AG09319 (cell line): ENCODE measurements around the gene UMAD1.

Experiments used
- DNase-seq: peaks from one replicate; pipeline ENCODE4 v3.0.0-alpha.2; 2010; ENCODE audit warnings: low read depth; ENCODE audit errors: extremely low read depth
- CTCF ChIP-seq: IDR thresholded peaks from 2 replicates; pipeline ENCODE4 v1.5.1; 2011; ENCODE audit warnings: low read depth, mild to moderate bottlenecking, inconsistent platforms, low read length, moderate library complexity

The UMAD1 gene

GRCh38 chr7:7895754-7896153 lies 255.2 kb downstream of the UMAD1 start:
- no peak for DNase-seq
- no peak for TF ChIP-seq CTCF

GRCh38 chr7:7897509-7897908 lies 257.0 kb downstream of the UMAD1 start:
- no peak for DNase-seq

GRCh38 chr7:7897949-7898515 lies 257.5 kb downstream of the UMAD1 start:
- TF ChIP-seq CTCF: no peak
- no peak for DNase-seq

More at GRCh38 chr7:7897509-7897908, 257.0 kb downstream of the UMAD1 start:
- TF ChIP-seq CTCF: no peak

DNA sequence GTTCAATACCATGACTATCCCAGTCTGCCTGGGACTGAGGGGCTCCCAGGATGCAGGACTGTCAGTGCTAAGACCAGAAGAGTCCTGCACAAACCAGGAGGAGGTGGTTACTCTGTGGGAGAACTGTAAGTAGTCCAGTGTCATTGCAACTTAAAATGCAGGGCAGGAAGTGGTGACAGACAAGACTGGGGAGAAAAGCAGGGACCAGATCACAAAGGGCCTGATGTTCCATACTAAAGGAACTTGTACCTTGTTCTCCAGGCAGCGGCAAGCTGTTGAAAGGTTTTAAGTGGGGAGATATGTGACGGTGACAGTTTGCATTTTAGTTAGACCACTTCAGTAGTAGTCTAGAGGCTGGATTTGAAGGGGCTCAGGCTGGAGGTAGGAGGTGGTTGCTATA lies 262.3 kb downstream of the UMAD1 start:
- TF ChIP-seq CTCF: no peak
- no peak for DNase-seq

DNA sequence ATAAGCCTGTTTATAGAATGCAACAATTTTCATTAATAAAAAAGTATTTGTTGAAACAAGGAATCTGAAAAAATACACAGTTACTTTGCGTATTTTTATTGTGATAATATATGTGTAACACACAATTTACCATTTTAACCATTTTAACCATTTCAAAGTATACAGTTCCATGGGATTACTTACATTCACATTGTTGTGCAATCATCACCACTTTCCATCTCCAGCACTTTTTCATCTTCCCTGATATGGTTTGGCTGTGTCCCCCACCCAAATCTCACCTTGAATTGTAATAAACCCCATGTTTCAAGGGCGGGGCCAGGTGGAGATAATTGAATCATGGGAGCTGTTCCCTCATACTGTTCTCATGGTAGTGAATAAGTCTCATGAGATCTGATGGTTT lies 266.8 kb downstream of the UMAD1 start:
- no peak for DNase-seq
- TF ChIP-seq CTCF: no peak

GRCh38 chr7:7908622-7909145 lies 268.1 kb downstream of the UMAD1 start:
- no peak for TF ChIP-seq CTCF
- DNase-seq: no peak

- TF ChIP-seq CTCF: no peak
- no peak for DNase-seq
These were observed 268.8 kb downstream of the UMAD1 start for GRCh38 chr7:7909376-7909775.
